Gastrocnemius medialis (tissue), 4 donors: Measurements from ENCODE around the gene BYSL.

Source experiments
- POLR2A ChIP-seq, 2 donors: fragments of 450-650 bp; IDR thresholded peaks; one replicate each; pipeline ENCODE4 v1.6.1; 2017; ENCODE audit warnings: antibody characterized with exemption in 2 of 2, mild to moderate bottlenecking in 2 of 2, moderate library complexity in 2 of 2
- TF ChIP-seq, protein P1 (sequence below), 5 experiments: fragments of 450-650 bp in 3 of 5; fragments of 200-600 bp in 2 of 5; sonication (generic) in 2 of 5; IDR thresholded peaks in 4 of 5; conservative IDR thresholded peaks in 1 of 5; 1 replicate in 4 of 5; 2 replicates in 1 of 5; pipeline ENCODE4 v1.5.1; 2016 to 2019; ENCODE audit warnings: antibody characterized with exemption in 5 of 5, mild to moderate bottlenecking in 3 of 5, moderate library complexity in 3 of 5

DNA sequence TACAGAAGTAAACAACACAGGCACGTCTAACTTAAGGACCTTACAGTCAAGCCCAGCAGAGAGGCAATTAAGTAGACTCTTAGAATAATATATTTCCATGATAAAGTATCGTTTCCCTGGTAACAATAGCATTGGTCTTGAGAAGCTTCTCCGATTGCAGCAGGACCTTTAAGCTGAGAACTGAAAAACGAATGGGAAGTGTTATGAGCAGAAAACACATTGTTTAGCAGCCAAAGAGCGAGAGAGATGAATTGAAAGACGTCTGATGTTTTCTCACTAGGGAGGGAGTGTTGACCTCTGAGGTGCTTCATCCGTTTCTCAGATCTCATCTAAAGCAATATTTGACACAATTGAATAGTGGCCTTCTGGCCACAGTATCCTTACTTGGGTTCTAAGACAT is 855 bp downstream of the BYSL start:
- TF ChIP-seq, protein P1, sequence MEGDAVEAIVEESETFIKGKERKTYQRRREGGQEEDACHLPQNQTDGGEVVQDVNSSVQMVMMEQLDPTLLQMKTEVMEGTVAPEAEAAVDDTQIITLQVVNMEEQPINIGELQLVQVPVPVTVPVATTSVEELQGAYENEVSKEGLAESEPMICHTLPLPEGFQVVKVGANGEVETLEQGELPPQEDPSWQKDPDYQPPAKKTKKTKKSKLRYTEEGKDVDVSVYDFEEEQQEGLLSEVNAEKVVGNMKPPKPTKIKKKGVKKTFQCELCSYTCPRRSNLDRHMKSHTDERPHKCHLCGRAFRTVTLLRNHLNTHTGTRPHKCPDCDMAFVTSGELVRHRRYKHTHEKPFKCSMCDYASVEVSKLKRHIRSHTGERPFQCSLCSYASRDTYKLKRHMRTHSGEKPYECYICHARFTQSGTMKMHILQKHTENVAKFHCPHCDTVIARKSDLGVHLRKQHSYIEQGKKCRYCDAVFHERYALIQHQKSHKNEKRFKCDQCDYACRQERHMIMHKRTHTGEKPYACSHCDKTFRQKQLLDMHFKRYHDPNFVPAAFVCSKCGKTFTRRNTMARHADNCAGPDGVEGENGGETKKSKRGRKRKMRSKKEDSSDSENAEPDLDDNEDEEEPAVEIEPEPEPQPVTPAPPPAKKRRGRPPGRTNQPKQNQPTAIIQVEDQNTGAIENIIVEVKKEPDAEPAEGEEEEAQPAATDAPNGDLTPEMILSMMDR (IDR thresholded peaks at IDR 0.05 in 4 of 5, conservative IDR thresholded peaks at IDR 0.05 in 1 of 5), result no peak
- no peak for TF ChIP-seq POLR2A (IDR thresholded peaks at IDR 0.05)
